RKO (cell line): ENCODE measurements around the gene UGDH.
"Not testable (repeated sequence)": the region's sequence is repeated elsewhere in the genome, so short reads cannot be mapped to it uniquely, and the experiment has no call there.

ENCODE experiments used
- DNase-seq: peaks from one replicate; pipeline ENCODE4 v3.0.0-alpha.2; 2016; ENCODE audit warnings: low spot score

Gene UGDH

GRCh38 chr4:39527296-39528060 is at the start of gene UGDH:
Gene UGDH, minus strand, starts transcription at chr4:39527439. Its CDS starts 5,927 bp downstream, at chr4:39521512.
- peak; percentile 97 for DNase-seq

GRCh38 chr4:39574946-39575345 is 47.7 kb upstream of the UGDH start:
- no peak for DNase-seq

DNA sequence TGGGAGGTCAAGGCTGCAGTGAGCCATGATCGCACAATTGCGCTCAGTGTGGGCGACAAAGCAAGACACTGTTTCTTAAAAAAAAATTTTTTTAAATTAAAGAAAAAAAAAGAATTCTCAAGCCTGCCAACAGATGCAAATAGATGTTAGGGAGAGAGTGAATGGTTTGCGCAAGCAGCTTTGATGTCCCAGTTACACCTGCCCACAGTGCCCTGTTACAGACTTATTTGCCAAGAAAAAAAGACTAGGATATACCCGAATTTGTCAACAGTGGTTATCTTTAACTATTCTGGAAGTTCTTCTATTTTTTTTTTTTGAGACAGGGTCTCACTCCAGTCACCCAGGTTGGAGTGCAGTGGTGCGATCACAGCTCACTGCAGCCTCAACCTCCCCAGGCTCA is 44.3 kb upstream of the UGDH start:
- no peak for DNase-seq

GRCh38 chr4:39571054-39571453 is 43.8 kb upstream of the UGDH start:
- DNase-seq = no peak

GRCh38 chr4:39569209-39569608 is 42.0 kb upstream of the UGDH start:
- no peak for DNase-seq

GRCh38 chr4:39568805-39569204 is 41.6 kb upstream of the UGDH start:
- DNase-seq = no peak

- DNase-seq = peak; percentile 89
Observed at GRCh38 chr4:39565878-39566600, 38.8 kb upstream of the UGDH start.

DNA sequence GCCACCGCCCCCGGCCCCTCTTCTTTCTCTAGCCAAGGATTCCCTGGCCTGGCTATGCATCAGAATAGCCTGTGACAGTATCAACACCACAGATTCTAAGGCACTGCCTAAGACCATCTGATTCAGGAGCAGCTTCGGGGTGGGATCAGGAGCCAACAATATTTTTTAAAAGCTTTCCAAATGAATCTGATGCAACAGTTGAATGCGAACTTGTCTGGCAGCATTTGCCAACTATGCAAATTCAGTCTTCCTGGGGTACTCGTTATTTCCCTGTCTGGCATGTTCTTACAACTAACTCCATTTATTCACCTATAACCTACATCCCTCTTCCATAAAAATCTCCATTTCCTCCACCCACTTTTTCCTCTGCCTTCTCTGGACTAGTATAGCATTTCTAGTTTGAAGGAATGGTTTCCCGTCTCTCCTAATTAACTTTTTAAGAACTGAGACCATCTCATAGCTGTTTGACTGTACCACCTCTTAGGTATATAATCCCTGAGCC is 36.2 kb upstream of the UGDH start:
- DNase-seq = no peak

- DNase-seq = no peak
Observed at GRCh38 chr4:39562792-39563191, 35.6 kb upstream of the UGDH start.

GRCh38 chr4:39559626-39560025 is 32.4 kb upstream of the UGDH start:
- DNase-seq = no peak

GRCh38 chr4:39555472-39555871 is 28.2 kb upstream of the UGDH start:
- DNase-seq = no peak

GRCh38 chr4:39548425-39549067 is 21.3 kb upstream of the UGDH start:
- DNase-seq = no peak

- DNase-seq = no peak
Observed at GRCh38 chr4:39544580-39545315, 17.5 kb upstream of the UGDH start.

DNA sequence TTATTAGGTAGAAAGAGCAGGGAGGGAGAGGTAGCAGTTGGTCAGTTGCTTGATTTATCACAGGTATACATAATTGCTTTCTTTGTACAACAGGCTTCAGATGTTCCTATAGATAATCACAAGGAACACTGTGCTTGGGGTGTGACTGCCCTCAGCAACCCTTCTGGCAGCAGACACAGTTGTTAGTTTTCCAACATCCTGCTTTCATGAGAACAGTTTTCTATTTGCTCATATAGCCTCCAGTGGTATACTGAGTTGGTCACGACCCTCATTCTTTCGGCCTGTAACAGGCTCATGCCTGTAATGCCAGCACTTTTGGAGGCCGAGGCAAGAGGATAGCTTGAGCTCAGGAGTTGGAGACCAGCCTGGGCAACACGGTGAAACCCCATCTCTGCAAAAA is 16.8 kb upstream of the UGDH start:
- not testable (repeated sequence) for DNase-seq

GRCh38 chr4:39543034-39543433 is 15.8 kb upstream of the UGDH start:
- no peak for DNase-seq

DNA sequence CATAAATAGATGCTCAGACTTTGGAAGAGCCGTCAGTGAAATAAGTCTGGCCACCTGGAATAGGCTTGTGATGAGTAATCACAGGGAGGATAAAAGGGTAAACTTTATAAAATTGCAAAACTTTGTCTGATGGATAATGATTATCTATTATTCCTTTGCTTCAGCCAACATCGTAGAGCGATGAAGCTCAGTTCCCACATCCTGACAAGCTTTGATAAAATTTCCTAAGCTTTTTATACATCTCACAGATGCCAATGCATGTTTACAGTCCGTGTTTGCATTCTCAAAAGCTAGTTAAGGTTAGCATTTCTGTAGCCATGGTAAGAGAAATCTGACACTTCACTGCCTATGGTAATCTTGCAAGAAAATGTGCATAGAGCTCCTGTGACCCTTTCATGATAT is 15.4 kb upstream of the UGDH start:
- DNase-seq = no peak

- DNase-seq = no peak
Observed at GRCh38 chr4:39541987-39542610, 14.9 kb upstream of the UGDH start.

DNA sequence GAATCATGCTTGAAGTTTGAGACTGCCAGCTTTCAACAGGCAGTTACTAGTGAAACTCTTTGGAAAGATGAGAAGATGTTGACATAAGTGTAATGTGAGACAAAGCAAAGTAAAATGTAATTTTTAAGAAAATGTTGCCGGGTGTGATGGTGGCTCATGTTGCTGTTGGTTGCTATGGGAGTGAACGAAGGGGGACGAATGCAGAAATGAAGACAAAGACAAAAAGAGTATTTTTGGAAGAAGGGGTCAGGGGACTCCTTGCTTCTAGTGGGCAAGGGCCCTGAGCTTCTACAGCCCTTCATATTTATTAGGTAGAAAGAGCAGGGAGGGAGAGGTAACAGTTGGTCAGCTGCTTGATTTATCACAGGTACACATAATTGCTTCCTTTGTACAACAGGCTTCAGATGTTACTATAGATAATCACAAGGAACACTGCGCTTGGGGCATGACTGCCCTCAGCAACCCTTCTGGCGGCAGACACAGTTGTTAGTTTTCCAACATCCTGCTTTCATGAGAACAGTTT is 11.9 kb upstream of the UGDH start:
- no peak for DNase-seq

DNA sequence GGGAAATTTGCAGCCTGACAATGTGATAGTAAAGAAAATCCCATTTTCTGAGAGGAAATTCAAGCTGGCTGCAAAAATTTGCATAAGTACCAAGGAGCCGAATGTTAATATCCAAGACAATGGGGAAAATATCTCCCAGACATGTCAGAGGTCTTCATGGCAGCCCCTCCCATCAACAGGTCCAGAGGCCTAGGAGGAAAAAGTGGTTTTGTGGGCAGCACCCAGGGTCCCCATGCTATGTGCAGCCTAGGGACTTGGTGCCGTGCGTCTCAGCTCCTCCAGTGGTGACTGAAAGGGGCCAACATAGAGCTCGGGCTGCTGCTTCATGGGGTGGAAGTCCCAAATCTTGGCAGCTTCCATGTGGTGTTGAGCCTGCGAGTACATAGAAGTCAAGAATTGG is 6.3 kb upstream of the UGDH start:
- DNase-seq = no peak

DNA sequence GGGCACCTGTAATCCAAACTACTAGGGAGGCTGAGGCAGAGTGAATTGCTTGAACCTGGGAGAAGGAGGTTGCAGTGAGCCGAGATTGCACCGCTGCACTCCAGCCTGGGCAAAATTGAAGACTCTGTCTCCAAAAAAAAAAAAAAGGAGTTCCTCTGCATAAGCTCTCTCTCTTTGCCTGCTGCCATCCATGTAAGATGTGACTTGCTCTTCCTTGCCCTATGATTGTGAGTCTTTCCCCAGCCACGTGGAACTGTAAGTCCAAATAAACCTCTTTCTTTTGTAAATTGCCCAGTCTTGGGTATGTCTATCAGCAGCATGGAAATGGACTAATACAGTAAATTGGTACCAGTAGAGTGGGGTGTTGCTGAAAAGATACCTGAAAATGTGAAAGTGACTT is 5.0 kb upstream of the UGDH start:
- DNase-seq = not testable (repeated sequence)

GRCh38 chr4:39530682-39531081 is 3.4 kb upstream of the UGDH start:
- DNase-seq = no peak
